ENCODE results near the gene ULK4.
"Not testable (repeated sequence)": the region's sequence is repeated elsewhere in the genome, so short reads cannot be mapped to it uniquely, and the experiment has no call there.

The ULK4 gene

DNA sequence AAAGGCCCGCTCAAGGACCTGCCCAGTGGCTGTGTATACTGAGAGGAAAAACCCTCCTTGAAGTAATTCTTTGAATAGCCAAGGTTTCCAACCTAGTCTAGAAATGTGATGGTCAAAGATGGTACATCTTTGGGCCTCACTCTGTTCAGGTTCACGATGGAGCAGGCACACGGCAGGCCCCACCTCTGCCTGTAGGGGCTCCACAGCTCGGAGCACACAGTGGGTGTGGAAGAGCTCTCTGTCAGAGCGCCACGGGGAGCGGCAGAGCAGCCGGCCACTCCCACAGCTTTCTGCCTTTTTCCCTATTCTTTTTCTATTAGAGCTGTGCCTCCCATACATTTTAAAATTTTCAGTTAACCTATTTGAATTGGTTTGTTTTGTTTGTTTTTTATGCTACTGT is 673.1 kb downstream of the ULK4 start:
- DNase-seq (ENCODE audit: insufficient read length, low spot score) (no peak), FAIRE-seq (no peak)

DNA sequence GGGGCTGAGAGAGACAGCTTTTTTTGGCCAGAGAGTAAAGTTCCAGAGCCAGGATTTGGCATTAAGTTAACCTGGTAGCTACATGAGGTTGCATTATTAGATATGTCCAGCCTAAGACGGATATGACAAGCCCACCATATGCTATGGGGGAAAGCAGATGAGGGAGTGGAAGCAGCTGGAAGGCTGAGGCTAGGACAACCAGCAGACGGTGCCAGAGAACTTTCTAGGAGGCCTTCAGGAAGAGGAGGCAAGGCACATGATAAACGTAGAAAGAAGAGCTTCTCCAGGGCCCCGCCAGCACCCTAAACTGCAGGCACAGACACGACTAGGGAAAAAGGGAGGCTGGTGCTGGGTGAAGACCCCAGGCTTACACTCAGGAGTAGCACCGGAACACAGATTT is 675.6 kb downstream of the ULK4 start:
- DNase-seq (ENCODE audit: insufficient read length, low spot score) (no peak), FAIRE-seq (no peak)

DNA sequence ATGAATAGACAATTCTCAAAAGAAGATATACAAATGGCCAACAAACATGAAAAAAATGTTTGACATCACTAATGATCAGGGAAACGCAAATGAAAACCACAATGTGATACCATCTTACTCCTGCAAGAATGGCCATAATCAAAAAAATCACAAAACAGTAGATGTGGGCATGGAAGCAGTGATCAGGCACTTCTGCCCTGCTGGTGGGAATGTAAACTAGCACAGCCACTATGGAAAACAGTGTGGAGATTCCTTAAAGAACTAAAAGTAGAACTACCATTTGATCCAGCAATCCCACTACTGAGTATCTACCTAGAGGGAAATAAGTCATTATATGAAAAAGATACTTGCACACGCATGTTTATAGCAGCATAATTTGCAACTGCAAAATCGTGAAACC is 677.0 kb downstream of the ULK4 start:
- not testable (repeated sequence) for FAIRE-seq

DNA sequence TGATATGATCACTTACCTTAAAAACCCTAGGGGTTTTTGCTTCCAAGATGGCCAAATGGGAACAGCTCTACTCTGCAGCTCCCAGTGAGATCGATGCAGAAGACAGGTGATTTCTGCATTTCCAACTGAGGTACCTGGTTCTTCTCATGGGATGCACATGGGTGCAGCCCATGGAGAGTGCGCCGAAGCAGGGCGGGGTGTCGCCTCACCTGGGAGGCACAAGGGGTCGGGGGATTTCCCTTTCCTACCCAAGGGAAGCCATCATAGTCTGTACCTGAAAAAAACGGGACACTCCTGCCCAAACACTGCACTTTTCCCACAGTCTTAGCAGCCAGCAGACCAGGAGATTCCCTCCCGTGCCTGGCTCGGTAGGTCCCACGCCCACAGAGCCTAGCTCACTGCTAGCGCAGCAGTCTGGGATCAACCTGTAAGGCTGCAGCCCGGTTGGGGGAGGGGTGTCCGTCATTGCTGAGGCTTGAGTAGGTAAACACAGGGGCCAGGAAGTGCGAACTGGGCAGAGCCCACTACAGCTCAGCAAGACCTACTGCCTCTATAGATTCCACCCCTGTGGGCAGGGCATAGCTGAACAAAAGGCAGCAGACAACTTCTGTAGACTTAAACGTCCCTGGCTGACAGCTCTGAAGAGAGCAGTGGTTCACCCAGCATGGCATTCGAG is 684.0 kb downstream of the ULK4 start:
- DNase-seq (ENCODE audit: insufficient read length, low spot score) (no peak), FAIRE-seq (no peak)

More for the DNA sequence above, 677.0 kb downstream of the ULK4 start:
- not testable (repeated sequence) for DNase-seq (ENCODE audit: insufficient read length, low spot score)

DNA sequence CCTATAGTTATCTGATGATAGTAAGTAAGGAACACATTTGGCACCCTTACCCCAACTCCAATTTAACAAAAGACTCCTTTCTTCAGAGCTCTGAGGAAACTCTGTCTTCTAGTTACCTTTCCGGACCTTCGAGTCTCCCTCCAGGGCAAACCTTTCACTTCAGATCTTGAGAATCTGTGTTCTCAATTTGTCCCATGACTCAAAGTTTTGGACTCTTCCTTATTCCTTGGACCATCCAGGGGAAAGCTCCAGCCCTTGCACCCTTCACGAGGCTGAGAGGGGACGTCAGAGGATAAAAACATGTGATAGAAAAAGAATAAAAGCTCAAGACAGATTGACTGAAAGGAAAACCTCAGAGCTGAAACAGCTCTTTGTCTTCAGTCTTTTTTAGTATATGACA is 685.7 kb downstream of the ULK4 start:
- DNase-seq (ENCODE audit: insufficient read length, low spot score), result no peak

DNA sequence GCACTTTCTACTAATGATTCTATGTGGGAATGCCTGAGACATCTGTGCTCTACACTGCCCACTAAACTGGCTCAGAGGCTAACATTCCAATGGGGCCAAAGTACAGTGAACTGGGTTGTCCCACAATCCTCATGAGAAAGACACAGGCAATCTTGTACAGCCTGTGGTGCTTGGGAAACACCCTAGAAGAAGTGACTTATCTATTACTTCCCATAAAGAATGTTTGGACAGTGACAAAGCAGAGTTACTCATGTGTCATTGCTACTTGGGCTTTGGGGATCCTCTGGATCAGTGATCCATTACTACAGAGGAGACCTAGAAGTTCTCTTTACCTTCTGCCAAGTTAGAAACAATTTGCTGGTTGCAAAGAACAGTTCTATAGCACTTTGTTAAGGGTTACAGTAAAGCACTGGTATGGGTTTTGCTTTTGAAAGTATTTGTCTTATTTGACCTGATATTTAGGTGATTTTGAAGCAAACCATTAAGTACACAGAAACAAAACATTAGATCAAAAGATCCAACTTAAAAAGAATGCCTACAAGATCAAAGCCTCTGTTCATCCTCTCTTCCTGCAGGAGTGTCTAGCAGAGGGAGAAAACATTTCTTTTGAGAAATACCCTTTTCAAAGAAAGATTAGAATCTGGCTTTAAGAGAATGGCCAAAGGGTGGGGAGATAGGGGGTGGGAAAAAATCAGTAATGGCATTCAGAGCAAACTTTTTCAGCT is 686.8 kb downstream of the ULK4 start:
- DNase-seq (ENCODE audit: insufficient read length, low spot score) (no peak), FAIRE-seq (no peak)

More for the DNA sequence above, 685.7 kb downstream of the ULK4 start:
- no peak for FAIRE-seq

DNA sequence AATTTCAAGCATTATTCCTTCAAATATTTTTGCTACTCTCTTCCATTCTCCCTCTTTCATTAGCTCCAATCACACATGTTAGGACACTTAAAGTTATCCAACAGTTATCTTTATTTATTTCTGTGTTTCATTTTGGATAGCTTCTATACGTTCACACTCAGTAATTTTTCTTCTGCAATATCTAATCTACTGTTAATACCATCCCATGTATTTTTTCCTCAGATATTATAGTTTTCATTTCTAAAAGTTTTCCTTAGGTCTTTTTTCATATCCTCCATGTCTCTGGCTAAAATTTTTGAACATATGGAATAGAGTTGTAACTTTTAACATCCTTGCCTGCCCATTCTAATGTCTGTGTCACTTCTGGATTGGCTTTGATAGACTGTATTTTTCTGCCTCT is 689.2 kb downstream of the ULK4 start:
- no peak for DNase-seq (ENCODE audit: insufficient read length, low spot score)
- FAIRE-seq, result no peak

DNA sequence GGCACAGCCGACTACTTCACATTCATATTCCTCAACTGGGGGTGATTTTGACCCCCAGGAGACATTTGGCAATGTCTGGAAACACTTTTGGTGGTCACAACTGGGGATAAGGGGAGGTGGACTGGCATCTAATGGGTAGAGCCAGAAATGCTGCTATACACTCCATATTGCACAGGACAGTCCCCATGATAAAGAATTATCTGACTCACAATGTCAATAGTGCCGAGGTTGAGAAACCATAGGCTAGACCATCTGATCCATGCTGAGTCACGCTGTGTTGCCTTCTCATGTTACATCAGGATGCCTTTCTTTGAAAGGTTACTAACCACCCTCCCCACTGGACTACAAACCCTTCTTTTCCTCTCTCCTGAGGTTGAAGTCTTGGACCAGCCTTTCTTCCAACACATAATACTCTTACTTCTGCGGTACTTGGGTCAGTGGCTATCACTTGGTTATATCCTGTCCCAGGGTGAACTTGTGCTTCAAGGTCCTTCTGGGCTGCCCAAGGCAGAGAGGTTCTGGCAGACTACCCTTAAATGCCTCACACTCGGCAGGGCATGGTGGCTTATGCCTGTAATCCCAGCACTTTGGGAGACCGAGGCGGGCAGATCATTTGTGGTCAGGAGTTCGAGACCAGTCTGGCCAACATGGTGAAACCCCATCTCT is 693.8 kb downstream of the ULK4 start:
- DNase-seq (ENCODE audit: insufficient read length, low spot score) (no peak), FAIRE-seq (no peak)

DNA sequence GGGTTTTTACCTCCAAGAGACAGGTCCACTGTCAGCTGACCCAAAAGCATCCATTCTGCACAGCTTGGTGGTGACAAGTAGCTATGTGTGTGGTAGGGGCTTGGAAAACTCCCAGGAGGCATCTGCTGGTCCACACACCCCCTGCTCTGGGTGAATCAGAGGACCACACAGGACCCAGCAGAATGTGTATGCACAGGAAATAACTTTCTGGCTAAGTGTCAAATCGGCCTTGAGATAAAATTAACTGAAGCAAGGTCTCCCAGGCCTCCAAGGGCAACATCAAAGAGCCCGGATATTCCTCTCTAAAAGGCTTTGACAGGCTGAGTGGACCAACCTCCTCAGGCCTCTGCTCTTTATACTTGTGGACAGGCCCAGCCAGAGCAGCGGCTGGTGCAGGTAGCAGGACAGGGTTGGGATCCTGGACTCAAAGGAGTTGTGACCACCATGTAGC is 696.1 kb downstream of the ULK4 start:
- no peak for DNase-seq (ENCODE audit: insufficient read length, low spot score)
- no peak for FAIRE-seq

DNA sequence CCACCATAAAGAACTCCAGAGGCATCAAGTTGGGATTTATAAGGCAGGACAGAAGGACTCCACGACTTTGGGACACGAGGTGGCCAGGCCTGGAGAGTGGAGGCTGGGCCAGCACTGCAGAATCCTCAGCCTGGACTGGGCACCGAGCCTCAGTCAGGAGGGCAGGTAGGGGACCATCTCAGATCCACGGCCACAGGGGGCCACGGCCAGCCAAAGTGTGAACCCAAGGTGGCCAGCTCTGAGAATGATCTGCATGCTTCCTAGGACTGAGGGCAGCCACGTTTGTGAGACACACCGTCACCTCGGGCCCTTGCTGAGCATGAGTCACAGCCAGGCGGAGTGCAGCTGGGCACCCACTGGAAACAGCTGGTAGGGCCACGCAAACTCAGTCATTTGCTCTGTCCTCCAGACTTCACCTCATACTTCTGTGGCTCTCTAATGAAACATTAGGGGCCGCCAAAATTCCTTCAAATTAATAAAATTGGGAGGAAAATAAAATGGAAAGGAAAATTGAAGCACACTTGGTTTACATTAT is 696.8 kb downstream of the ULK4 start:
- FAIRE-seq, result no peak
- no peak for DNase-seq (ENCODE audit: insufficient read length, low spot score)

DNA sequence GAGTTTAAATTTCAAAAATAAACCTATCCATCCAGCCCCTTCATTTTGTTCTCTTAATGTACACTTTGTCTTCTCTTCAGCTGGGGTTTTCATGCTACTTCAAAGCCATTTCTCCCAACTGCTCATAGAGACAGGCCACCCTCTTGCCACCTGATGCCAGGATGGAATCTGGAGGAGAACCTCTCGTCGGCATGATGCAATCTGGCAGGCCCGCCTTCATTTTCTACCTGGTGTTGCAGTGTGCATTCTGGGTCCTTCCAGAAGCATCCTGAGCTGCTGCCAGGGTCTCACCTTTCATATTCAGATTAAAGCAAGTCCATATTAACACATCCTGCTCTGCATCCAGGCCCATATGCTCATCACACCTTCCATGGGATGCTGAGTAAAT is 701.8 kb downstream of the ULK4 start:
- no peak for DNase-seq (ENCODE audit: insufficient read length, low spot score)
- FAIRE-seq, result no peak

DNA sequence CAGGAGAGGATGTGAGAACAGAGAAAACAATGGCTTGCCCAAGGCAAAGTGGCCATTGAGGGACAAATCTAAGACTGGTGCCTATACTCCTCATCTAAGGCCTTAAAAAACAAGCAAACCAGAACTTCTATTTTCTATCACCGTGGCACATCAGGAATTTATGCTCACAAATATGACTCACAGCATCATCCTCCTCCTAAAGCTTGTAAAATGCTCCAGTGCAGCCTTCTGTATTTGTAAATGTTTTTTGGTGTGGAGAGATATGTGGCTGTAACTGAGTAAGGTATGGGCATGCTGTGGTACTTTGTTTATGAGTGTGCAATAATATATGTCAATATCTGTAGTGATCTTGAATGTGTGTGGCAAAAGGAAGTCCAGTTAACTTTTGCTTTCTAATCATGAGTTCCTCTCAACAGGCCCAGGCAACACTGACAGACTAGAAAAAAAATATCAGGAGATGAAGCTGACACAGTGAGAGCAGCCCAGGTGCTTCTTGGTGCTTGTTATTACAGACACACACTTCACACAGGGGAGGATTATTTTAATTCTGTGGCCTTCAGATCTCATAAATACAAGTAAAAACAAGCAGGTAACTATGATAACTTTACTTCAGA is 702.3 kb downstream of the ULK4 start:
- FAIRE-seq (no peak), DNase-seq (ENCODE audit: insufficient read length, low spot score) (no peak)

DNA sequence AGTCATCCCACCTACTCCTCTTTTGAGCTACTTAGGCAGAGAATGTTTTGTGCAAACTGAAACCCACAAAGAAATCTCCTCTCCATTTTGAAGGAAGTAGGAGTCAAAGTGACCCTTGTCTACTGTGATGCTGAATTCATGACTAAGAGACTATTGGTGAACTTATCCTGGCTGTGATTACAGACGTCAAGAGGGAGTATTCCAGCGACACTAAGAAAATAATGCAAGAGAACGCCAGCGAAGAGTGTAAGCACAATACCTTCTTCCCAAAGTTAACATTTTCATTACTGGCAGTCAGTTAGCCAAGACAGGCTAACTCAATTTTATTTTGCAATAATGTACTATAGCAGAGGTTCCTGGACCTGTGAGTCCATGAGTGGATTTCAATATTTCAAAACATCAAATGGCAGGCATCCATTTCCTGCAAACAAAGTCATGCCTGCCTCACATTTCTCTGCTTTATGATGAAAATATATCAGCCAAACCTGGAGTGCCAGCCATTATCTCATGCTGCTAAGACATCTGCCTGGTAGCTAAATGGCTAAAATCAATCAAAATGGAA is 703.6 kb downstream of the ULK4 start:
- no peak for FAIRE-seq

DNA sequence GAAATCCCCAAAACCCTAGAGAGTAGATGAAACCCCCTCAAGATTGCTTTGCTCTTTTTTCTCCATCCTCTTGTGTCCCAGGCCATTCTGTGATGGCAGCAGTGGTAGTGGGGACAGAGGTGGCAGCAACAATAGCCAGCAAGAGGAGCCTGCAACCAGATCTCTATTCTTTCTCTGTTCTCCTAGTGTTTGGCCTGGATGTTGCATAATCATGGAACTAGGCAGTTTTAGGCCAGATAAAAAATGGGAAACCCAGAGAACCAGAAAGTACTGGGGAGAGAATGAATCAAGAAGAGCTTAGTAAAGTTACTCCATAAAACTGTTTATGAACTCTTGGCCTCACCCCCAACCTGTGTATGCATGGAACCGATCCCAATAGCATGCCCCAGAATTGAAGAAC is 710.3 kb downstream of the ULK4 start:
- DNase-seq (ENCODE audit: insufficient read length, low spot score) (no peak), FAIRE-seq (no peak)

More for the DNA sequence above, 703.6 kb downstream of the ULK4 start:
- no peak for DNase-seq (ENCODE audit: insufficient read length, low spot score)

DNA sequence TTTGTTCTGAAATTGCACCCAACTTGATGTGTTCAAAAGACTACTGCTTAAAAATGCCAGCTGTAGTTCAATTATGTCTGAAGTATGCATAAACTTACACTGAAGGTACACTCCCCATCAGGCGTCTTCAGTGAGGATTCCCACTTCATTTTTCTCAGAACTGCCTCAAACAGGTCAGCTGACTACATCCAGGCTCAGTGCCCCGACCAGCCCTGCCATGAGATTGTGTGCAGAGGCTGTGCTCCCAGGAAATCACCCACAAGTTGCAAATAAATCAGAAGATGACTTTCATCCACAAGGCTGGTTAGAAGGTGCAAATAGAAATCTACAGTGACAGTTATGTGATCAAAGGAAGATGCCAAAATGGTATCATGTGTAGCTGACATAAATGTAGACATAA is 711.1 kb downstream of the ULK4 start:
- DNase-seq (ENCODE audit: insufficient read length, low spot score) (no peak), FAIRE-seq (no peak)

DNA sequence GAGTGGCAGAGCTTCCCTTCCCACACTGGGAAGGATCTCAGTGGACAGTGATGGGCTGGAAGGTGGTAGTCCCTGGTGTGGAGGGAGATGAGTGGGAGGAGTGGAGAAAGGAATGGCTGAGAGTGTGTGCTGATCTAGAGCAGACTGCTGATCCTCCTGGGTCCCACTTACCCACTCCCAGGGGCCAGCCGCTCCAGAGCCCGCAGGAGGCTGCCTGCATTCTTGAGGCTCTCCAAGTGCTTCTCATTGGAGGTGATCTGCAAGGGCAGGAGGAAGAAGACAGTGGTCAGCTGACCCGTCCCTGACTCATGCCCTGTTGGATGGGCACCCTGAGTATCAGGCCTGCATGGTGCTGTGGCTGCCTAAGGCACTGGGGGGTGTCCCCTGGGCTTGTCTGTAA is 712.6 kb downstream of the ULK4 start:
- DNase-seq (ENCODE audit: insufficient read length, low spot score) (no peak), FAIRE-seq (no peak)

DNA sequence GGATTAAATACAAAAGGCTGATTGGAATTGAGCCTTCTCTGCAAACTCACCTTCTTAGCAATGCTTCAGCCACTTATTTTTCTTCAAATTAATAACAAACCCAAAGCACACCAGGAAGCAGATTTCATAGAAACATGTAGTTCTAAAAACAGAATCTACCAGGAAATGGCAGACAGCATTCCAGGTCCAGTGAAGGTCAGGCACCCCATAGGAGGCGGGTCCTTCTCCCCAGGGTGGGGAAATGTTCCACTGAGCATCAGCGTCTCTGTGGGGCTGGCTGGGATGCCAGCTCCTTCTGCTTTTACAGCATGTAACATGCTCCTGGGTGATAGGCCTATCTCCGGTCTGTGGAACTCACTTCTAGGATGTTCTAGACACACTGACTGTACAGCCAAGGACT is 713.4 kb downstream of the ULK4 start:
- no peak for FAIRE-seq
- DNase-seq (ENCODE audit: insufficient read length, low spot score), result no peak

DNA sequence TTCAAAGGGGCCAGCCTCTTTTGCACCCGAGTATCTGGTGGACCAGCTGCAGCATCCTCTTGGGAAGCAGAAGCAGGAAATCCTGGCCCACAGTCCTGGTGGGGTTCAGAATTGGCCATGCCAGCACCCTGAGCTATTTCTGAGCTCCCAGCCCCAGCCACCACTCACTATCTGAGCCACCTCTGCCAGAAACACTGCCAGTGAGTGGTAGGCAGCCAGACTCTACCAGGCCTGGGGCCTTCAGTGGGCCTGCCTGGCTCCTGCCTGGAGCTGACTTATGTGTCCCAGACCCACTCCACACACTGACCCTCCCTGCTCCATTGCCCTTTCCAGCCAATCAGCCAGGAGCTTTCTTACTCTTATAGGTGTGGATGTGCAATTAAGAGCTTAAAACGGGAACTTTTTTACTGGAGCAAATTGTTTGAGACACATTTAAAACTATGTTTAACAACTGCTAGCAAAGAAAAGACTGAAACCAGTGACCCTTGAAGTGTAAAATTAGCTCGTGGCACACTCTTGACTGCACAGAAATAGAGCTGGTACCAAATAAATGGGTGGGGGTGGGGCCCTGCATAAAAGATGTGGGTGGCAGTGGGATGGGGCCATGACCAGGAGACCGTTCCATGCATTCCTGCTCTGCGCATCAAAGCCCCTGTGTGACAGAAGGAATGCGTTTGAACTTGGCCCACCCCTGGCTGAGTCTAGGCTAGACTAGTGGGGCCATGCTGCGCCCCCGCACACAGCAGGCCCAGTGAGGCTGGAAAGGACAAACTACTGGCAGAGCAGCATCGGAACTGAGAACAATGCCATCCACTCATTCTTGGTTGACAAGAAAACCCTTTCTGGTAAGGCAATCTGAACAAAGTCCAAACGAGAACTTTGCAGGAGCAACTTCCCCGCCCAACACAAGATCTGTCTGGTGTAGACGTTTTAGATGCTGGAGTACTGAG is 714.6 kb downstream of the ULK4 start:
- DNase-seq (ENCODE audit: insufficient read length, low spot score) (no peak), FAIRE-seq (no peak)

DNA sequence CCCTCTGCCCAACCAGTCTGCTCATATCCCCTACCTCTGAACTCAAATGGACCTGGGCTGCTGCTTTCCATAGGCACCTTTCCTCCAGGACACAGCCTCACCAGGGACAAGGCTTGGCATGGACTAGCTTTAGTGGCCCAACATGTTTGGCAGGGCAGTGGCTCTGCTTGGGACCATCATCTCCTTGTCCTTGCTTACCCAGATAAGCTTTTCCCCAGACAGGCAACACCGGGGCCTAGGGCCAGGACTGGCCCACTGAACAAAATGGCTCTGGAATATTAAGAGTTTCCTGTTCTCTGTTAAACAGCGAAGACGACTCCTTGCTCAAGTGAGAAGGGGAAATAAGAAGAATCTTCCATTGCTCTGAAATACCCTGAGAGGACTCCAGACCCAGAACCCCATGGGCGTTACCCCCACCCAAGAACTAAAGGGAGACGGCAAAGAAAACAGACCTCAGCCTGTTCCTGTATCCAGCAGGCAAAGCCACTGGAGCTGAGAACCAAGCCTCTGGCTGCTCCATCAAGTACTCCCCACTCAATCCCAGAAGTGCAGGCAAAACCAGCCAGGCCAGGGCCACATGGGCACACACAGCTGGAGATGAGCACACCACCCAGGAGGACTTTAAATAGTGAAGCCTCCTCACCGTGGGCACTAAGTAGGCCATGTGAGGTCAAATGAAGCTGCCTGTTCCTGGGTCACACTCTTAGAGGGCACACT is 717.1 kb downstream of the ULK4 start:
- FAIRE-seq, result no peak
- no peak for DNase-seq (ENCODE audit: insufficient read length, low spot score)
